RWPE1 (cell line): Measurements from ENCODE around the gene PAMR1.

Experiments used
- CTCF ChIA-PET: fragments of 350-600 bp; sonication (Branson Sonifier 250); formaldehyde crosslinking; extraction: SDS; loops from one replicate; lab custom pipeline; 2021; lab: Yijun Ruan, JAX
- POLR2A ChIA-PET: fragments of 400-600 bp; formaldehyde crosslinking; extraction: SDS; loops from one replicate; lab custom pipeline; 2020; ENCODE audit warnings: antibody characterized with exemption; ENCODE audit not compliant: low non-redundant PET; lab: Yijun Ruan, JAX
- DNase-seq: peaks from one replicate; pipeline ENCODE4 v3.0.0; 2012; ENCODE audit warnings: low spot score
- H3K27ac ChIP-seq: fragments of 450-650 bp; 2 replicates; pipeline ENCODE4 v1.5.1; 2017
- CTCF ChIP-seq: fragments of 450-650 bp; conservative IDR thresholded peaks from 2 replicates; pipeline ENCODE4 v1.5.1; 2017; ENCODE audit warnings: low read depth, mild to moderate bottlenecking

Gene PAMR1

GRCh38 chr11:35433588-35433987 is 91.8 kb downstream of the PAMR1 start:
- CTCF ChIA-PET = no interaction called here
- no peak for DNase-seq
- no peak overlapping the region for H3K27ac ChIP-seq
- no peak for TF ChIP-seq CTCF
- POLR2A ChIA-PET = no interaction called here

GRCh38 chr11:35432464-35432863 is 93.0 kb downstream of the PAMR1 start:
- TF ChIP-seq CTCF = no peak
- CTCF ChIA-PET = no interaction called here
- DNase-seq = no peak
- POLR2A ChIA-PET = no interaction called here
- H3K27ac ChIP-seq = no peak overlapping the region

- ChIA-PET CTCF (no interaction called here), POLR2A (no interaction called here)
- DNase-seq = no peak
- no peak for TF ChIP-seq CTCF
- no peak overlapping the region for H3K27ac ChIP-seq
These were observed 98.3 kb downstream of the PAMR1 start for GRCh38 chr11:35427071-35427470.

GRCh38 chr11:35426351-35426750 is 99.1 kb downstream of the PAMR1 start:
- POLR2A ChIA-PET = no interaction called here
- DNase-seq = no peak
- H3K27ac ChIP-seq = no peak overlapping the region
- CTCF ChIA-PET = no interaction called here
- no peak for TF ChIP-seq CTCF

- no peak for TF ChIP-seq CTCF
- ChIA-PET CTCF (interaction anchor here (0.7 kb wide), 1 partner anchor 501 kb away, joined by 4 read pairs; no protein-coding TSS in a partner anchor), POLR2A (no interaction called here)
- H3K27ac ChIP-seq = no peak overlapping the region
- no peak for DNase-seq
These were observed 99.7 kb downstream of the PAMR1 start for GRCh38 chr11:35425603-35426212.

GRCh38 chr11:35424157-35424940 is 101.1 kb downstream of the PAMR1 start:
- TF ChIP-seq CTCF = no peak
- POLR2A ChIA-PET = no interaction called here
- CTCF ChIA-PET = no interaction called here
- no peak overlapping the region for H3K27ac ChIP-seq
- DNase-seq = no peak
